ENCODE measurements around the gene NCR3LG1.
"Not testable (repeated sequence)": the region's sequence is repeated elsewhere in the genome, so short reads cannot be mapped to it uniquely, and the experiment has no call there.

The NCR3LG1 gene

DNA sequence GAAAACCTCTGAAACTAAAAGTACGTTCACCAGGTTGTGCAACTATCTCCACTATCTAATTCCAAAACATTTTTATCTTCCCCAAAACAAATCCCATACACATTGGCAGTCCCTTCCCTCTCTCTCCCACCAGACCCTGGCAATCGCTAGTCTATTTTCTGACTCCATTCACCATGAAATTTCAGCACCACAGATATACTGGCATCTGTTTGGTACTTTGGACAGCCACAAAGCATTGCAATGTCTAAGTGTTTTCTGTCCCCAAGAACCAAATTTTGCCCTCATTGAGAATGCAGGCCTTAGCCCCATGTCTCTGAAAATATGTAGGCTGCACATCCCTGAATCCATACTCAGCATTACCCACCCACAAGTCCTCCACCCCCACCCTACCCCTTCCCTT is 64.9 kb downstream of the NCR3LG1 start:
- no peak overlapping the region for H3K4me3 ChIP-seq (ENCODE audit: low read depth, low read length)
- no peaks in the 10 kb centered on the region for H3K36me3 ChIP-seq (ENCODE audit: control insufficient read depth, insufficient read depth, low read length)
- H3K27me3 ChIP-seq (ENCODE audit: control insufficient read depth, insufficient read depth, low read length) = peaks cover 2% of the 10 kb centered on the region
- no peak overlapping the region for H3K9ac ChIP-seq (ENCODE audit: low read depth, low read length)
- H3K9me3 ChIP-seq (ENCODE audit: control insufficient read depth, insufficient read depth, low read length) = no peaks in the 10 kb centered on the region
- H3K4me1 ChIP-seq (ENCODE audit: control insufficient read depth, insufficient read depth, low read length) = no peaks in the 10 kb centered on the region

DNA sequence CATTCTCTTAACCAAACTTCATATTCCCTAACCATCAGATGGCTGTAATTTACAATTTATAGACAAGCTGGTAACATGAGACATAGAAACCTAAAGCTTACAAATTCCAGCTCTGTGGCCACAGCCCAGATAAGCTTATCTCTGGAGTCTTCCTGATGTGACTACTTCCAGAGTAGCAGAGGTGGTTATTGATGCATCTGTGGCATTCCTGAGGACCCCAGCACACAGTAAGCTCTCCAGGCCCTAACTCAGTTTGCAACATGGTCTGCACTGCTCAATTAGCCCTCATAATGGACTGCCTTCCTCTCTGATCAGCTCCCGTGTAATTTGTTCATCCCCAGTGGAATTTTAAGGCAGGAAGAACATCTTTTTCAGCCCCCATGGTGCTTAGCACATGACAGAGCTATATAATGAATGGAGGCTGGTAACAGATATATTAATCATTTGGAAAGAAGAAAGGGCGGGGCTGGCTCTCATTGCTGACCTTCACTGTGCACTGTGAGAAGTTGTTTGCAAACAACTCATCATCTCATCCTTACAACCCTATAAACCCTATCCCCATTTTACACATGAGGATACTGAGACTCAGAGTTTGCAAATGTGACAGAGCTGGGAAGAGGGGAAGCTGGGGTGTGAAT is 67.0 kb downstream of the NCR3LG1 start:
- Histone ChIP-seq H3K4me1 (ENCODE audit: control insufficient read depth, insufficient read depth, low read length) (no peaks in the 10 kb centered on the region), H3K4me3 (ENCODE audit: low read depth, low read length) (no peak overlapping the region), H3K27me3 (ENCODE audit: control insufficient read depth, insufficient read depth, low read length) (peaks cover 2% of the 10 kb centered on the region)

GRCh38 chr11:17421781-17422180 is 70.2 kb downstream of the NCR3LG1 start:
- Histone ChIP-seq H3K4me3 (ENCODE audit: low read depth, low read length) (no peak overlapping the region), H3K36me3 (ENCODE audit: control insufficient read depth, insufficient read depth, low read length) (no peaks in the 10 kb centered on the region), H3K9ac (ENCODE audit: low read depth, low read length) (no peak overlapping the region), H3K4me1 (ENCODE audit: control insufficient read depth, insufficient read depth, low read length) (no peaks in the 10 kb centered on the region), H3K27me3 (ENCODE audit: control insufficient read depth, insufficient read depth, low read length) (peaks cover 2% of the 10 kb centered on the region), H3K9me3 (ENCODE audit: control insufficient read depth, insufficient read depth, low read length) (no peaks in the 10 kb centered on the region)

More for the DNA sequence above, 67.0 kb downstream of the NCR3LG1 start:
- Histone ChIP-seq H3K9me3 (ENCODE audit: control insufficient read depth, insufficient read depth, low read length) (no peaks in the 10 kb centered on the region), H3K9ac (ENCODE audit: low read depth, low read length) (no peak overlapping the region), H3K36me3 (ENCODE audit: control insufficient read depth, insufficient read depth, low read length) (no peaks in the 10 kb centered on the region)

- H3K9ac ChIP-seq (ENCODE audit: low read depth, low read length) = no peak overlapping the region
Observed at GRCh38 chr11:17423533-17424310, 72.1 kb downstream of the NCR3LG1 start.

GRCh38 chr11:17426233-17426632 is 74.6 kb downstream of the NCR3LG1 start:
- not testable (repeated sequence) for H3K27me3 ChIP-seq (ENCODE audit: control insufficient read depth, insufficient read depth, low read length); H3K9me3 ChIP-seq (ENCODE audit: control insufficient read depth, insufficient read depth, low read length); H3K9ac ChIP-seq (ENCODE audit: low read depth, low read length); H3K4me1 ChIP-seq (ENCODE audit: control insufficient read depth, insufficient read depth, low read length); H3K4me3 ChIP-seq (ENCODE audit: low read depth, low read length); H3K36me3 ChIP-seq (ENCODE audit: control insufficient read depth, insufficient read depth, low read length)

More at GRCh38 chr11:17423533-17424310, 72.1 kb downstream of the NCR3LG1 start:
- H3K36me3 ChIP-seq (ENCODE audit: control insufficient read depth, insufficient read depth, low read length) = no peaks in the 10 kb centered on the region
- H3K9me3 ChIP-seq (ENCODE audit: control insufficient read depth, insufficient read depth, low read length) = no peaks in the 10 kb centered on the region
- peaks cover 2% of the 10 kb centered on the region for H3K27me3 ChIP-seq (ENCODE audit: control insufficient read depth, insufficient read depth, low read length)
- no peaks in the 10 kb centered on the region for H3K4me1 ChIP-seq (ENCODE audit: control insufficient read depth, insufficient read depth, low read length)
- no peak overlapping the region for H3K4me3 ChIP-seq (ENCODE audit: low read depth, low read length)
